AG10803 (cell line): Measurements from ENCODE around the gene CCDC177.

Source experiments
- DNase-seq: peaks from one replicate; pipeline ENCODE4 v3.0.0; 2010; ENCODE audit warnings: low read depth
- H3K4me3 ChIP-seq: 2 replicates; pipeline ENCODE4 v1.5.1; 2011; ENCODE audit warnings: mild to moderate bottlenecking, low read length, control low read depth
- CTCF ChIP-seq: conservative IDR thresholded peaks from 2 replicates; pipeline ENCODE4 v1.5.1; 2011; ENCODE audit warnings: mild to moderate bottlenecking, low read length, control low read depth, inconsistent platforms

CCDC177 gene

GRCh38 chr14:69595336-69595735, 20.7 kb upstream of the CCDC177 start:
- no peak for DNase-seq
- TF ChIP-seq CTCF, result no peak

GRCh38 chr14:69594846-69595245, 20.2 kb upstream of the CCDC177 start:
- no peak for TF ChIP-seq CTCF
- peak; percentile 40 for DNase-seq
- no peak overlapping the region for H3K4me3 ChIP-seq

More at GRCh38 chr14:69595336-69595735, 20.7 kb upstream of the CCDC177 start:
- no peak overlapping the region for H3K4me3 ChIP-seq

- H3K4me3 ChIP-seq, result peak overlapping the region; percentile 31
- TF ChIP-seq CTCF, result no peak
- DNase-seq, result peak; percentile 81
These were observed 18.5 kb upstream of the CCDC177 start for GRCh38 chr14:69593018-69593677.

GRCh38 chr14:69591317-69591716, 16.6 kb upstream of the CCDC177 start:
- DNase-seq, result no peak
- H3K4me3 ChIP-seq, result no peak overlapping the region
- TF ChIP-seq CTCF, result no peak

DNA sequence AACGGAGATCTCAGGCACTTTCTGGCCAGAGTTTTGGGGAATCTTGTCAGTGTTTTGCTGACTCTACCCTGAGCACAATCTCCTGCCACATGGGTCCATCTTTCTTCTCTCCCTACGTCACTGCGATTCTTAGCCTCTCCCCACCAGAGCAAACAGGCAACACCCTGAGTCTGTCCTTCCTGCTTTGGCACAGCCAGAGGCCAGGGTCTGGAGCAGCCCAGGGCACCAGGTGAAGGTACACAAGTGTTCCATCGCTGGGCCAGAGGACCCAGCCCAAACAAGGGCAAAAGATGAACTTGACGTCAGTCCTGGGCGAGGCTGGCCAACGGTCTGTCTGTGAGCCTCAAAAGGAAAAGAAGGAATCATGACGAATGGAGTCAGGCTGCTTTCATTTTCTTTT, 12.7 kb upstream of the CCDC177 start:
- DNase-seq, result no peak
- no peak for TF ChIP-seq CTCF

DNA sequence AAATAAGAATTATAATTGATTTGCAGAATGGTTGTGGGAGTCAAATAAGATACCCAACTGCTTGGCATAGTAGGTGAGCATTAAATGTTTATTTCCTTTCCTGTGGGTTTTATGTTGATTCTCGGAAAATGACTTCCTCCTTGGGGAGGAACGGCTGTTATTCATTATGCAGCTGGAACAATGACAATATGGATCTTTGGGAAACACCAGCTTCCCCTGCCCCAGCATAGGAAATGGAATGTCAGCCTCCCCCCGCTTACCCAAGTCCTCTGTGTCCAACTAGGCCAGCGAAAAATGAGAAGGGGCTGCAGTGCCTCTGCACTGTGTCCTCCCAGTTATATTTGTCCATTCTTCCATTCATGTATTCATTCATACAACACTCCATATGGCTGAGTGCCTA, 11.7 kb upstream of the CCDC177 start:
- H3K4me3 ChIP-seq, result no peak overlapping the region
- DNase-seq, result peak; percentile 74
- no peak for TF ChIP-seq CTCF

More for the DNA sequence above, 12.7 kb upstream of the CCDC177 start:
- H3K4me3 ChIP-seq, result no peak overlapping the region

DNA sequence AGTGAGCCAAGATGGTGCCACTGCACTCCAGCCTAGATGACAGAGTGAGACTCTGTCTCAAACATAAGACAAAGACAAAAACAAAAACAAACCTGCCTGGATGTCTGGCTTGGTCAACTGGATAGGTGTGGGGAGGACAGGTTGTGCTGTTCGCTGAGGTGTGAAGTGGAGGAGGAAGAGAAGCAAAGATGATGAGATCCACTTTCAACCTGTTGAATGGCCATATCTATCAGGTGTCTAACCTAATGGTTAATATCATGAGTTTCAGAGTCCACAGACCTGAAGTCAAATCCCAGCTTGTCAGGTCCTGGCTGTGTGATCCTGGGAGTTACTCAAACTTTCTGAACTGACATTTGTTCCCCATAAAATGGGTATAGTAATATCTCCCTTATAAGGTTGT, 9.7 kb upstream of the CCDC177 start:
- H3K4me3 ChIP-seq, result no peak overlapping the region
- TF ChIP-seq CTCF, result no peak

More for the DNA sequence above, 9.7 kb upstream of the CCDC177 start:
- no peak for DNase-seq
